PFSK-1 (cell line): ENCODE measurements around the gene PTPRM.

Experiments
- FOXP2 ChIP-seq: optimal IDR thresholded peaks from 2 replicates; pipeline ENCODE3; 2011; ENCODE audit warnings: borderline replicate concordance, control low read depth, inconsistent platforms; ENCODE audit not compliant: insufficient read depth; ENCODE audit errors: extremely low read length, extremely low read depth
- POLR2AphosphoS5 ChIP-seq: IDR thresholded peaks from 2 replicates; pipeline ENCODE4 v1.6.1; 2012; ENCODE audit warnings: low read depth, mild to moderate bottlenecking, control low read depth, low read length, moderate library complexity
- REST ChIP-seq, 2 experiments: IDR thresholded peaks; 2 replicates each; pipeline versions ENCODE4 v1.6.1 to v1.8.0; 2011 to 2012; ENCODE audit warnings: low read depth in 2 of 2, low read length in 2 of 2, control low read depth in 1 of 2, inconsistent platforms in 1 of 2, mild to moderate bottlenecking in 1 of 2, moderate library complexity in 1 of 2; ENCODE audit not compliant: insufficient read depth in 1 of 2
- SIN3A ChIP-seq: IDR thresholded peaks from 2 replicates; pipeline ENCODE4 v1.6.1; 2012; ENCODE audit warnings: mild to moderate bottlenecking, low read length, moderate library complexity, borderline replicate concordance; ENCODE audit not compliant: insufficient read depth
- TAF1 ChIP-seq: IDR thresholded peaks from 2 replicates; pipeline ENCODE4 v1.6.1; 2012; ENCODE audit warnings: low read length, control low read depth, borderline replicate concordance; ENCODE audit not compliant: insufficient read depth

PTPRM gene

GRCh38 chr18:8277270-8277669, 710.2 kb downstream of the PTPRM start:
- TF ChIP-seq SIN3A: no peak
- no peak for TF ChIP-seq FOXP2
- no peak for TF ChIP-seq REST (IDR thresholded peaks at IDR 0.05; ENCODE audit: insufficient read depth in 1 of 2, low read depth in 2 of 2, low read length in 2 of 2)
- no peak for TF ChIP-seq POLR2AphosphoS5
- TF ChIP-seq TAF1: no peak

GRCh38 chr18:8279346-8279745, 712.2 kb downstream of the PTPRM start:
- no peak for TF ChIP-seq REST (IDR thresholded peaks at IDR 0.05; ENCODE audit: insufficient read depth in 1 of 2, low read depth in 2 of 2, low read length in 2 of 2)
- TF ChIP-seq POLR2AphosphoS5: no peak
- no peak for TF ChIP-seq SIN3A
- TF ChIP-seq TAF1: no peak
- TF ChIP-seq FOXP2: no peak

- no peak for TF ChIP-seq REST (IDR thresholded peaks at IDR 0.05; ENCODE audit: insufficient read depth in 1 of 2, low read depth in 2 of 2, low read length in 2 of 2)
- TF ChIP-seq FOXP2: no peak
- TF ChIP-seq POLR2AphosphoS5: no peak
These were observed 712.7 kb downstream of the PTPRM start for GRCh38 chr18:8279781-8280330.

GRCh38 chr18:8283891-8284585, 716.9 kb downstream of the PTPRM start:
- TF ChIP-seq REST (IDR thresholded peaks at IDR 0.05; ENCODE audit: insufficient read depth in 1 of 2, low read depth in 2 of 2, low read length in 2 of 2): no peak
- TF ChIP-seq POLR2AphosphoS5: no peak
- no peak for TF ChIP-seq FOXP2
- no peak for TF ChIP-seq TAF1
- no peak for TF ChIP-seq SIN3A

GRCh38 chr18:8286303-8286702, 719.2 kb downstream of the PTPRM start:
- no peak for TF ChIP-seq FOXP2
- no peak for TF ChIP-seq REST (IDR thresholded peaks at IDR 0.05; ENCODE audit: insufficient read depth in 1 of 2, low read depth in 2 of 2, low read length in 2 of 2)
- no peak for TF ChIP-seq POLR2AphosphoS5
- TF ChIP-seq TAF1: no peak
- TF ChIP-seq SIN3A: no peak
